Trophoblast cell (in vitro differentiated cells and primary cell): ENCODE data around the gene AHCYL2.

Experiments used
- DNase-seq, 2 donors: peaks; one replicate each; pipeline ENCODE4 v3.0.0-alpha.2; 2016
- H2AFZ ChIP-seq: 2 replicates; pipeline ENCODE4 v1.6.1; 2013; ENCODE audit warnings: low read length, moderate library complexity, mild to moderate bottlenecking; ENCODE audit not compliant: insufficient read depth, poor library complexity
- H2AK5ac ChIP-seq: 2 replicates; pipeline ENCODE4 v1.6.1; 2013; ENCODE audit warnings: mild to moderate bottlenecking, low read length
- H2BK120ac ChIP-seq: 2 replicates; pipeline ENCODE4 v1.6.1; 2013; ENCODE audit warnings: low read length, mild to moderate bottlenecking, moderate library complexity; ENCODE audit not compliant: insufficient read depth, poor library complexity
- H2BK12ac ChIP-seq: 2 replicates; pipeline ENCODE4 v1.6.1; 2013; ENCODE audit warnings: mild to moderate bottlenecking, low read length, moderate library complexity
- H2BK5ac ChIP-seq: 2 replicates; pipeline ENCODE4 v1.6.1; 2013; ENCODE audit warnings: low read length, low read depth, moderate library complexity, mild to moderate bottlenecking; ENCODE audit not compliant: poor library complexity
- H3K14ac ChIP-seq: 2 replicates; pipeline ENCODE4 v1.6.1; 2013; ENCODE audit warnings: mild to moderate bottlenecking, low read length
- H3K18ac ChIP-seq: 2 replicates; pipeline ENCODE4 v1.6.1; 2013; ENCODE audit warnings: mild to moderate bottlenecking, low read length
- H3K23ac ChIP-seq: 2 replicates; pipeline ENCODE4 v1.6.1; 2013; ENCODE audit warnings: low read length
- H3K27ac ChIP-seq: 2 replicates; pipeline ENCODE4 v1.5.1; 2013; ENCODE audit warnings: low read depth, mild to moderate bottlenecking, inconsistent platforms, low read length, moderate library complexity
- H3K27me3 ChIP-seq: 2 replicates; pipeline ENCODE4 v1.6.1; 2013; ENCODE audit warnings: inconsistent platforms, mild to moderate bottlenecking, low read length, moderate library complexity; ENCODE audit not compliant: insufficient read depth
- H3K36me3 ChIP-seq, 2 experiments: 1 replicate in 1 of 2; 2 replicates in 1 of 2; pipeline ENCODE4 v1.6.1; 2013; ENCODE audit warnings: low read length in 2 of 2, mild to moderate bottlenecking in 2 of 2, moderate library complexity in 1 of 2; ENCODE audit not compliant: insufficient read depth in 2 of 2, control insufficient read depth in 1 of 2
- H3K4ac ChIP-seq: 2 replicates; pipeline ENCODE4 v1.6.1; 2013; ENCODE audit warnings: low read depth, mild to moderate bottlenecking, low read length, moderate library complexity
- H3K4me1 ChIP-seq, 2 experiments: 1 replicate in 1 of 2; 2 replicates in 1 of 2; pipeline ENCODE4 v1.6.1; 2013; ENCODE audit warnings: low read length in 2 of 2, mild to moderate bottlenecking in 2 of 2, moderate library complexity in 1 of 2; ENCODE audit not compliant: insufficient read depth in 2 of 2, control insufficient read depth in 1 of 2
- H3K4me2 ChIP-seq: 2 replicates; pipeline ENCODE4 v1.6.1; 2013; ENCODE audit warnings: inconsistent platforms, mild to moderate bottlenecking, low read length, moderate library complexity
- H3K4me3 ChIP-seq: 2 replicates; pipeline ENCODE4 v1.5.1; 2013; ENCODE audit warnings: mild to moderate bottlenecking, low read depth, low read length, inconsistent platforms
- H3K79me1 ChIP-seq: one replicate; pipeline ENCODE4 v1.6.1; 2013; ENCODE audit warnings: low read length
- H3K79me2 ChIP-seq: 2 replicates; pipeline ENCODE4 v1.6.1; 2013; ENCODE audit warnings: low read length, mild to moderate bottlenecking; ENCODE audit not compliant: control insufficient read depth, insufficient read depth, poor library complexity
- H3K9ac ChIP-seq: 2 replicates; pipeline ENCODE4 v1.6.1; 2013; ENCODE audit warnings: mild to moderate bottlenecking, low read length
- H3K9me3 ChIP-seq: 2 replicates; pipeline ENCODE4 v1.6.1; 2013; ENCODE audit warnings: low read depth, mild to moderate bottlenecking, control low read depth, inconsistent platforms, low read length; ENCODE audit not compliant: insufficient read depth
- H4K12ac ChIP-seq: 2 replicates; pipeline ENCODE4 v1.6.1; 2013; ENCODE audit warnings: low read depth, mild to moderate bottlenecking, low read length, moderate library complexity
- H4K8ac ChIP-seq: 2 replicates; pipeline ENCODE4 v1.6.1; 2013; ENCODE audit warnings: low read depth, mild to moderate bottlenecking, low read length, moderate library complexity
- H4K91ac ChIP-seq: one replicate; pipeline ENCODE4 v1.6.1; 2013; ENCODE audit warnings: low read depth, mild to moderate bottlenecking, low read length, moderate library complexity
- WGBS: extraction: QIAGEN DNeasy Blood & Tissue Kit; methylation state at CpG from one replicate; pipeline ENCODE4 v1.1.7; 2013; ENCODE audit warnings: missing lambda C conversion rate; ENCODE audit not compliant: insufficient read length, insufficient coverage; ENCODE audit errors: extremely low coverage; 5-methylcytosine and 5-hydroxymethylcytosine counted together

Gene AHCYL2

DNA sequence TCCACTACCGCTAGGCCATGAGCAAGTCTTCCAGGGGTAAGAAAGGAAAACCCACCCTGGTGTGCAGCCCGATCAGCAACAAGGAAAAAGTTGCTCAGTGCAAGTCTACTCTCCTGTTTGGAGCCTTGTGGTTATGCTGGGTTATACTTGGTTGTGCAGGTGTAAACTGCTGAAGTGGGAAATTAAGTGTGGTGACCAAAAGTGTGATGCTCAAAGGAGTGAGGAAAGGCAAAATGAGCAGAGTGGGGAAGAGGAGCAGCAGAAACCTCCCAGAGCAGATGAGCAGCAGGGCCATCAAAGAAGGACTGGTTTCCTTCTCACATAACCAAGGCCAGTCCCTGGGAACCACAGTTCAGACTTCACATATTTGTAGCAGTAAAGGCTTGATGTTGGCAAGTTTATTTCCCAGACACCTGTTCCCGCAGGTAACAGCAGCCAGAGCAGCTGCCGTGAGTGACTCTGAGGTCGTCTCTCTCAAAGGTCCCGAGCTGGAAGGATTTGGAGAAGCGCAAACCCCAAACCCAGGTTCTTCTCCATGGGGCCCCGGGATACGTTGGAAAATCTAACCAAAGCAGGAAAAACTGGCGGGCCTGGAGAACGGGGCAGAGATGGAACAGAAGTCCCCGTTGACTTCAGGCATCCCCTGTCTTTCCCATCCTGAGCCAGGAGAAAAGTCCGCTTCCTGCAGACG is 37.0 kb upstream of the AHCYL2 start:
- H3K4me2 ChIP-seq = peak overlapping the region; percentile 90
- no CpG with 5 or more reads among the region's 14 CpGs for WGBS
- peak overlapping the region; percentile 56 for H2BK12ac ChIP-seq

DNA sequence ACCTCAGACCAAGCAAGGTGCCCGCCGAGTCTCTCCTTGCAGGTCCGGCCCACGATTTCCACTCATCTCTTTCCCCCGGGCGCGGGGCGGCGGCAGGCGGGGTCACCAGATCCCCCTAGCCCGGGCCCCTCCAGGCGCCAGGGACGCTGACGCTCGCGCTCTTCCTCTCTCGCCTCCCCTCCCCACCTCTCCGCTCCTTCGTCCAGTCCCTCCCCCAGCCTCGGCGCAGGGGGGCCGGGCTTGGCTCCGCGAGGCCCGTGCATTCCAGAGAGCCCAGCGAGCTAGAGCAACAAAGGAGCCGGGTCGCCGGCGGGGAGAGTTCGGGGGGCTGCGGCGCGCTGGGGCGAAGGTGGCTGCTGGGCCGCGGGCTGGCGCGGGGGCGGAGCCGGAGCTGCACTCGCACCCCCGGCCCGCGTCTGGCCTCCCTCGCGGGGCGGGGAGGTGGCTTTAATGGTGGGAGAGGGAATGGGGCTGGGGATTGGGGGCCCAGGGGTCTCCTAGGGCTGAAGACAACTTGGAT is 36.4 kb upstream of the AHCYL2 start, which contains the start of gene SMO:
TSS of gene SMO (plus strand) at position 262 of the 520 bp plus-strand sequence. CDS start 519 bp downstream, outside the sequence.
- DNase-seq = peak in 1 of 2 donors; percentile 29
- no CpG with 5 or more reads among the region's 48 CpGs for WGBS
- no peak within 1 kb of the TSS for H3K23ac ChIP-seq
- H2BK120ac ChIP-seq = peak within 1 kb of the TSS; percentile 10
- H3K4me2 ChIP-seq = peak within 1 kb of the TSS; percentile 90
- H3K9me3 ChIP-seq = no peaks in the 10 kb centered on the region
- H3K9ac ChIP-seq = peak within 1 kb of the TSS; percentile 89
- H3K4ac ChIP-seq = peak within 1 kb of the TSS; percentile 52
- H2AFZ ChIP-seq = peak within 1 kb of the TSS; percentile 63
- H3K27me3 ChIP-seq = no peaks in the 10 kb centered on the region
- peaks cover 10% of the 10 kb centered on the region for H3K79me1 ChIP-seq
- H3K18ac ChIP-seq = peak within 1 kb of the TSS; percentile 34
- H4K91ac ChIP-seq = peak within 1 kb of the TSS; percentile 80
- H3K4me3 ChIP-seq = peak within 1 kb of the TSS; percentile 85
- H3K27ac ChIP-seq = peak within 1 kb of the TSS; percentile 14
- peak within 1 kb of the TSS; percentile 26 for H2BK5ac ChIP-seq
- H3K4me1 ChIP-seq = peaks cover 10 to 11% of the 10 kb centered on the region in 2 experiments
- peak within 1 kb of the TSS; percentile 79 for H4K12ac ChIP-seq
- peak within 1 kb of the TSS; percentile 78 for H4K8ac ChIP-seq
- H3K79me2 ChIP-seq = peaks cover 12% of the 10 kb centered on the region
- no peak within 1 kb of the TSS for H2AK5ac ChIP-seq
- H2BK12ac ChIP-seq = peak within 1 kb of the TSS; percentile 56
- H3K14ac ChIP-seq = peak within 1 kb of the TSS; percentile 50
- H3K36me3 ChIP-seq = no peaks in the 10 kb centered on the region

More for the DNA sequence above, 37.0 kb upstream of the AHCYL2 start:
- Histone ChIP-seq H4K8ac (peak overlapping the region; percentile 62), H4K91ac (no peak overlapping the region), H2AK5ac (no peak overlapping the region), H3K14ac (no peak overlapping the region), H3K4ac (no peak overlapping the region), H3K27ac (no peak overlapping the region), H3K9ac (no peak overlapping the region), H2AFZ (peak overlapping the region; percentile 63), H3K36me3 (no peaks in the 10 kb centered on the region), H2BK120ac (no peak overlapping the region), H3K18ac (no peak overlapping the region), H3K79me1 (peaks cover 10% of the 10 kb centered on the region), H3K23ac (no peak overlapping the region), H4K12ac (peak overlapping the region; percentile 51), H3K79me2 (peaks cover 12% of the 10 kb centered on the region), H2BK5ac (no peak overlapping the region), H3K27me3 (no peaks in the 10 kb centered on the region), H3K4me1 (peaks cover 10 to 11% of the 10 kb centered on the region in 2 experiments), H3K4me3 (peak overlapping the region; percentile 85), H3K9me3 (no peaks in the 10 kb centered on the region)
- no peak for DNase-seq

DNA sequence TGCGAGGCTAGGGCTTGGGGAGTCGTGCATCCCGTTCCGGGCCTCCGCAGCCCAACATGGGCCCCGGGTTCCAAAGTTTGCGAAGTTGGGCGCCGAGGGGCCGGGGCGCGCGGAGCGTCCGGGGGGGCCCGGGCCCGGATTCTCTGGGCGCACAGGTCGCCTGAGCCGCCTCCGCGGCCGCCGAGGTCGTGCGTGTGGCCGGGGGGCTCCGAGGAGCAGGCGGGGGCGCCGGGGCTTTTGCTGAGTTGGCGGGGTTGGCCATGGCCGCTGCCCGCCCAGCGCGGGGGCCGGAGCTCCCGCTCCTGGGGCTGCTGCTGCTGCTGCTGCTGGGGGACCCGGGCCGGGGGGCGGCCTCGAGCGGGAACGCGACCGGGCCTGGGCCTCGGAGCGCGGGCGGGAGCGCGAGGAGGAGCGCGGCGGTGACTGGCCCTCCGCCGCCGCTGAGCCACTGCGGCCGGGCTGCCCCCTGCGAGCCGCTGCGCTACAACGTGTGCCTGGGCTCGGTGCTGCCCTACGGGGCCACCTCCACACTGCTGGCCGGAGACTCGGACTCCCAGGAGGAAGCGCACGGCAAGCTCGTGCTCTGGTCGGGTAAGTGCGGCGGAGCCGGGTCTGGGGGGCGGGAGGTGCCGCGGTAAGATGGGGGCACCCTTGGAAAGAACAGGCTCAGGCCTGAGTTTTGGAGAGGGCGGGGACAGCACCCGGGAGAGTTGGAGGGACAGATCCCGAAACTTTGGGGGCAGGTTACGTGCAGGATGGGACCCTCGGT is 35.8 kb upstream of the AHCYL2 start:
- peak overlapping the region; percentile 26 for H2BK5ac ChIP-seq
- no peaks in the 10 kb centered on the region for H3K27me3 ChIP-seq
- H3K79me2 ChIP-seq = peaks cover 12% of the 10 kb centered on the region
- peak overlapping the region; percentile 10 for H2BK120ac ChIP-seq
- peak overlapping the region; percentile 78 for H4K8ac ChIP-seq
- WGBS = no CpG with 5 or more reads among the region's 83 CpGs
- peak overlapping the region; percentile 50 for H3K14ac ChIP-seq
- H3K4ac ChIP-seq = peak overlapping the region; percentile 52
- H2BK12ac ChIP-seq = no peak overlapping the region
- H3K36me3 ChIP-seq = no peaks in the 10 kb centered on the region
- peak in 1 of 2 donors; percentile 23 for DNase-seq
- H2AFZ ChIP-seq = peak overlapping the region; percentile 51
- H3K79me1 ChIP-seq = peaks cover 10% of the 10 kb centered on the region
- peak overlapping the region; percentile 14 for H3K27ac ChIP-seq
- H3K23ac ChIP-seq = no peak overlapping the region
- H2AK5ac ChIP-seq = no peak overlapping the region
- peak overlapping the region; percentile 85 for H3K4me3 ChIP-seq
- H3K9ac ChIP-seq = peak overlapping the region; percentile 89
- H3K4me2 ChIP-seq = peak overlapping the region; percentile 90
- peak overlapping the region; percentile 34 for H3K18ac ChIP-seq
- H4K91ac ChIP-seq = peak overlapping the region; percentile 80
- H3K4me1 ChIP-seq = peaks cover 10 to 11% of the 10 kb centered on the region in 2 experiments
- no peaks in the 10 kb centered on the region for H3K9me3 ChIP-seq
- peak overlapping the region; percentile 79 for H4K12ac ChIP-seq

DNA sequence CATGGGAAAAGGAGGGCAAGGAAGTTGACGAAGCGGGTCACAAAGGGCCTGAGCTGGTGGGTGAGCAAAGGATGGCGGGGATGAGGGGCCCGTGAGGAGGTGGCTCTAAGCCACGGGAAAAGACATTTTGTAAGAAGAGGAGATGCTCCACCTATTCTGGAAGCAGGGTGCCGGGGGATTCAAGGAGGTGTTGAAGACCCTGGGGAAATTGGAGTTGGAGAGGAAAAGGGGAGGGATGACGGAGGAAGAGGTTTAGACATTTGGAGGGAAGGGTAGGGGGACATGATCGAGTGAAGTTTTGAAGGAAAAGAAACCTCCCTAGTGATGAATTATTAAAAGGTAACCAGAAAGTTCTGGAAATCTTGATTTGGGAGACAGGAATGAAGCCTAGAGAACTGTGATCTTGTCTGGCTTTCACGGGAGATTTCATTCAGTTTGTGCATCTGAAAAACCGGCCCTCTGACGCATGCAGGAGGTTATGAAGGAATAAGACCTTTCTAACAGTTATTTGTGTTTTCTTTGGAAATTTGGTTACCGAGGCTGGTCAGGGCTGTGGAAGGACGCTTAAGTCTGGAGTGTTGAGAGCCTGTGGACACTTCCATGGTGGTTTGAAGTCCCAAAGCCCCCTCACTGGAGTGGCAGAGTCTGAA is 35.0 kb upstream of the AHCYL2 start:
- no CpG with 5 or more reads among the region's 13 CpGs for WGBS
- Histone ChIP-seq H3K79me1 (peaks cover 10% of the 10 kb centered on the region), H2BK5ac (no peak overlapping the region), H4K12ac (no peak overlapping the region), H3K9ac (peak overlapping the region; percentile 89), H2BK120ac (no peak overlapping the region), H3K9me3 (no peaks in the 10 kb centered on the region), H3K27ac (no peak overlapping the region), H4K8ac (no peak overlapping the region), H3K27me3 (no peaks in the 10 kb centered on the region), H3K14ac (no peak overlapping the region), H2BK12ac (no peak overlapping the region), H3K4me3 (peak overlapping the region; percentile 85), H4K91ac (peak overlapping the region; percentile 80), H2AK5ac (no peak overlapping the region), H3K36me3 (no peaks in the 10 kb centered on the region), H3K4ac (peak overlapping the region; percentile 25), H2AFZ (peak overlapping the region; percentile 51), H3K4me1 (peaks cover 10 to 11% of the 10 kb centered on the region in 2 experiments), H3K4me2 (peak overlapping the region; percentile 90), H3K18ac (peak overlapping the region; percentile 34), H3K79me2 (peaks cover 12% of the 10 kb centered on the region), H3K23ac (no peak overlapping the region)
- DNase-seq = no peak
